Neuronal stem cell (in vitro differentiated cells): ENCODE measurements around the gene UBE4B.

ENCODE experiments used
- DNase-seq: peaks from one replicate; pipeline ENCODE4 v3.0.0-alpha.2; 2013; ENCODE audit warnings: low spot score
- H2AFZ ChIP-seq: one replicate; pipeline ENCODE4 v1.6.1; 2013; ENCODE audit warnings: mild to moderate bottlenecking, low read length, inconsistent platforms
- H2AK5ac ChIP-seq: 2 replicates; pipeline ENCODE4 v1.6.1; 2013; ENCODE audit warnings: low read depth, mild to moderate bottlenecking, inconsistent platforms, low read length, moderate library complexity, mixed read lengths
- H2BK120ac ChIP-seq: 2 replicates; pipeline ENCODE4 v1.6.1; 2013; ENCODE audit warnings: low read depth, mild to moderate bottlenecking, inconsistent platforms, low read length, moderate library complexity, mixed read lengths
- H2BK12ac ChIP-seq: one replicate; pipeline ENCODE4 v1.6.1; 2013; ENCODE audit warnings: low read length, inconsistent platforms
- H2BK15ac ChIP-seq: 2 replicates; pipeline ENCODE4 v1.6.1; 2013; ENCODE audit warnings: mild to moderate bottlenecking, low read length, inconsistent platforms, mixed read lengths
- H2BK5ac ChIP-seq: one replicate; pipeline ENCODE4 v1.6.1; 2013; ENCODE audit warnings: inconsistent platforms, mild to moderate bottlenecking, low read length, moderate library complexity
- H3K14ac ChIP-seq: one replicate; pipeline ENCODE4 v1.6.1; 2013; ENCODE audit warnings: low read length, inconsistent platforms
- H3K18ac ChIP-seq: 2 replicates; pipeline ENCODE4 v1.6.1; 2013; ENCODE audit warnings: low read length, inconsistent platforms
- H3K23ac ChIP-seq: 2 replicates; pipeline ENCODE4 v1.6.1; 2013; ENCODE audit warnings: low read depth, mild to moderate bottlenecking, mixed read lengths, low read length, inconsistent platforms; ENCODE audit not compliant: poor library complexity
- H3K27ac ChIP-seq: replicated peaks from 3 replicates; pipeline ENCODE4 v1.5.1; 2013; ENCODE audit warnings: low read length, inconsistent platforms
- H3K27me3 ChIP-seq, 3 experiments: 2 replicates each; pipeline ENCODE4 v1.6.1; 2013; ENCODE audit warnings: low read length in 3 of 3, mild to moderate bottlenecking in 2 of 3, inconsistent platforms in 1 of 3, low read depth in 1 of 3, mixed read lengths in 1 of 3, moderate library complexity in 1 of 3; ENCODE audit not compliant: control insufficient read depth in 3 of 3, insufficient read depth in 3 of 3
- H3K36me3 ChIP-seq, 2 donors: replicated peaks in 1 of 2; 2 replicates each; pipeline ENCODE4 v1.6.1; 2013; ENCODE audit warnings: low read length in 2 of 2; ENCODE audit not compliant: control insufficient read depth in 2 of 2, insufficient read depth in 2 of 2
- H3K4ac ChIP-seq: 2 replicates; pipeline ENCODE4 v1.6.1; 2013; ENCODE audit warnings: inconsistent platforms, mild to moderate bottlenecking, low read length, moderate library complexity
- H3K4me1 ChIP-seq, 2 donors: 1 replicate in 1 of 2; 2 replicates in 1 of 2; pipeline ENCODE4 v1.6.1; 2013; ENCODE audit warnings: low read length in 2 of 2, low read depth in 1 of 2; ENCODE audit not compliant: control insufficient read depth in 2 of 2, insufficient read depth in 1 of 2
- H3K4me2 ChIP-seq: one replicate; pipeline ENCODE4 v1.6.1; 2013; ENCODE audit warnings: mild to moderate bottlenecking, low read length, inconsistent platforms; ENCODE audit not compliant: insufficient read depth, poor library complexity, severe bottlenecking
- H3K4me3 ChIP-seq, 2 donors: 2 replicates each; pipeline ENCODE4 v1.5.1; 2013; ENCODE audit warnings: low read length in 2 of 2, mild to moderate bottlenecking in 2 of 2, inconsistent platforms in 1 of 2, moderate library complexity in 1 of 2
- H3K79me1 ChIP-seq: one replicate; pipeline ENCODE4 v1.6.1; 2013; ENCODE audit warnings: low read depth, mild to moderate bottlenecking, inconsistent platforms, low read length, moderate library complexity
- H3K9ac ChIP-seq: one replicate; pipeline ENCODE4 v1.6.1; 2013; ENCODE audit warnings: mild to moderate bottlenecking, low read depth, low read length, inconsistent platforms; ENCODE audit not compliant: poor library complexity
- H3K9me3 ChIP-seq, 2 donors: replicated peaks in 1 of 2; 2 replicates each; pipeline versions ENCODE3 to v1.6.1; 2013; ENCODE audit warnings: low read length in 2 of 2, mild to moderate bottlenecking in 2 of 2, inconsistent platforms in 1 of 2, low read depth in 1 of 2, mixed read lengths in 1 of 2, moderate library complexity in 1 of 2; ENCODE audit not compliant: control insufficient read depth in 2 of 2, insufficient read depth in 1 of 2
- H4K8ac ChIP-seq: one replicate; pipeline ENCODE4 v1.6.1; 2013; ENCODE audit warnings: low read depth, mild to moderate bottlenecking, inconsistent platforms, low read length, moderate library complexity
- H4K91ac ChIP-seq: one replicate; pipeline ENCODE4 v1.6.1; 2013; ENCODE audit warnings: low read length, low read depth, mild to moderate bottlenecking, inconsistent platforms; ENCODE audit not compliant: poor library complexity
- WGBS, 2 donors: extraction: QIAGEN DNeasy Blood & Tissue Kit; methylation state at CpG; one replicate each; pipeline ENCODE4 v1.1.7; 2013; ENCODE audit warnings: missing lambda C conversion rate in 2 of 2, mixed read lengths in 1 of 2; ENCODE audit not compliant: insufficient read length in 2 of 2, insufficient replicate concordance in 1 of 2; ENCODE audit errors: extremely low coverage in 2 of 2; 5-methylcytosine and 5-hydroxymethylcytosine counted together

UBE4B gene

GRCh38 chr1:10074059-10074851, 41.5 kb downstream of the UBE4B start:
- Histone ChIP-seq H3K79me1 (peaks cover 2% of the 10 kb centered on the region), H3K14ac (no peak overlapping the region), H3K4me3 (no peak overlapping the region), H3K4ac (no peak overlapping the region), H2BK12ac (no peak overlapping the region), H3K9ac (no peak overlapping the region), H3K23ac (no peak overlapping the region), H2BK5ac (no peak overlapping the region), H3K9me3 (no peaks in the 10 kb centered on the region), H3K27me3 (no peaks in the 10 kb centered on the region), H3K27ac (no peak overlapping the region), H4K91ac (no peak overlapping the region), H3K4me2 (no peak overlapping the region), H2BK120ac (no peak overlapping the region), H2AFZ (no peak overlapping the region), H3K18ac (no peak overlapping the region), H2AK5ac (no peak overlapping the region), H3K4me1 (peaks cover 0 to 2% of the 10 kb centered on the region in 2 donors), H3K36me3 (peaks cover 0 to 23% of the 10 kb centered on the region in 2 donors), H4K8ac (no peak overlapping the region), H2BK15ac (no peak overlapping the region)
- DNase-seq: no peak
- no CpG with 5 or more reads among the region's 5 CpGs for WGBS, 2 donors

DNA sequence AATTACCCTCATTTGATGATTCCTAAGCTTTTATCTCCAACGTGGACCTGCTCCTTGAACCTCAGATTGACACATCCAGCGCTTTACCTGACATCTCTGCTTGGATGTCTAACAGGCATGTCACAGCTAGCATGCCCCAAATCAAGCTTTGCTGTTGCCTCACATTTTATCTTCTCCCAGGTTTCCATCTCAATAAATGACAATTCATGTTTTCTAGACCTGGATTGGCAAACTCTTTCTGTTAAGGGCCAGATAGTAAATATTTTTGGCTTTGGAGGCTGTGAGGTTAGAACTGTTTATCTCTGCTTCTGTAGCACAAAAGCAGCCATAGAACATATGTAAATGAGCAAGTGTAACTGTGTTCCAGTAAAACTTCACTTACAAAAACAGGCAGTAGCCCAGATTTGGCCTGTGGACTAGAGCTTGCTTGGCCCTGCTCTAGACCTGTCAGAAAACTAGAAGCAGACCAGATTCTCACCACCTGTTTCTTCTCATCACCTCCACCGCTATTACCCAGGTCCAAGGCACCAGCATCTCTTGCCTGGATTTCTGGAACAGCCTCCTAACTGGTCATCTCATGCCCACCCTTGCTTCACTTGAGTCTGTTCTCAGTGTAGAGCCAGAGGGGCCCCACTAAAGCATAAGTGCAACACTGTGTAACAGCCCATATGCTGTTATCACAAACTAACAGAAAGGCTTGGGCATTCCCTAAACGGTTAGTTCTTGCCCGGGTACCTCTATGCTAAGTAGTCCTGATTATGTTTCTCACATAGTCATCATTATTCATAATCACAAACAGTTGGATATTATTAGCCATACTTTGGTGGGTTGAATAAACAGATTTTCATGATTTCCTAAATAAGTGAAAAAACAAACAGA, 42.3 kb downstream of the UBE4B start:
- H3K4me2 ChIP-seq: no peak overlapping the region
- H3K4ac ChIP-seq: no peak overlapping the region
- peaks cover 0 to 2% of the 10 kb centered on the region in 2 donors for H3K4me1 ChIP-seq
- no peak overlapping the region for H3K4me3 ChIP-seq
- H3K36me3 ChIP-seq: peaks cover 0 to 23% of the 10 kb centered on the region in 2 donors
- DNase-seq: no peak
- no peak overlapping the region for H4K91ac ChIP-seq
- no peak overlapping the region for H2BK5ac ChIP-seq
- WGBS, 2 donors: no CpG with 5 or more reads among the region's 5 CpGs
- H4K8ac ChIP-seq: no peak overlapping the region
- H3K27ac ChIP-seq: no peak overlapping the region
- H3K23ac ChIP-seq: no peak overlapping the region
- no peak overlapping the region for H3K14ac ChIP-seq
- H2BK120ac ChIP-seq: no peak overlapping the region
- H2BK12ac ChIP-seq: no peak overlapping the region
- H3K9me3 ChIP-seq: no peaks in the 10 kb centered on the region
- H3K79me1 ChIP-seq: peaks cover 2% of the 10 kb centered on the region
- no peak overlapping the region for H2AFZ ChIP-seq
- no peak overlapping the region for H3K9ac ChIP-seq
- no peaks in the 10 kb centered on the region for H3K27me3 ChIP-seq
- no peak overlapping the region for H2AK5ac ChIP-seq
- no peak overlapping the region for H2BK15ac ChIP-seq
- H3K18ac ChIP-seq: no peak overlapping the region

GRCh38 chr1:10075732-10076131, 43.0 kb downstream of the UBE4B start:
- no peak overlapping the region for H3K23ac ChIP-seq
- H4K91ac ChIP-seq: no peak overlapping the region
- peaks cover 2% of the 10 kb centered on the region for H3K79me1 ChIP-seq
- H2BK120ac ChIP-seq: no peak overlapping the region
- H3K27ac ChIP-seq: no peak overlapping the region
- no peak overlapping the region for H3K4me2 ChIP-seq
- no peak overlapping the region for H2BK15ac ChIP-seq
- no peak overlapping the region for H4K8ac ChIP-seq
- H3K4ac ChIP-seq: no peak overlapping the region
- no peak overlapping the region for H3K18ac ChIP-seq
- H3K9ac ChIP-seq: no peak overlapping the region
- no peaks in the 10 kb centered on the region for H3K27me3 ChIP-seq
- H2BK12ac ChIP-seq: no peak overlapping the region
- H3K9me3 ChIP-seq: no peaks in the 10 kb centered on the region
- no peak overlapping the region for H2AK5ac ChIP-seq
- H3K36me3 ChIP-seq: peaks cover 0 to 27% of the 10 kb centered on the region in 2 donors
- no peak overlapping the region for H3K14ac ChIP-seq
- no peak overlapping the region for H2AFZ ChIP-seq
- no peak overlapping the region for H3K4me3 ChIP-seq
- no peak for DNase-seq
- no CpG with 5 or more reads among the region's 9 CpGs for WGBS, 2 donors
- H3K4me1 ChIP-seq: peaks cover 0 to 2% of the 10 kb centered on the region in 2 donors
- no peak overlapping the region for H2BK5ac ChIP-seq

- Histone ChIP-seq H3K79me1 (peaks cover 2% of the 10 kb centered on the region), H3K4me1 (peaks cover 0 to 2% of the 10 kb centered on the region in 2 donors), H3K4ac (no peak overlapping the region), H2AFZ (no peak overlapping the region), H3K36me3 (peaks cover 0 to 29% of the 10 kb centered on the region in 2 donors), H2BK120ac (no peak overlapping the region), H3K4me2 (no peak overlapping the region), H2BK12ac (no peak overlapping the region), H3K23ac (no peak overlapping the region), H3K4me3 (no peak overlapping the region), H3K27me3 (no peaks in the 10 kb centered on the region), H2BK15ac (no peak overlapping the region), H3K27ac (no peak overlapping the region), H3K14ac (no peak overlapping the region), H3K18ac (no peak overlapping the region), H4K91ac (no peak overlapping the region), H4K8ac (no peak overlapping the region), H2BK5ac (no peak overlapping the region), H2AK5ac (no peak overlapping the region), H3K9ac (no peak overlapping the region), H3K9me3 (no peaks in the 10 kb centered on the region)
- no CpG with 5 or more reads among the region's 4 CpGs for WGBS, 2 donors
- no peak for DNase-seq
Measured at GRCh38 chr1:10078494-10078893, 45.7 kb downstream of the UBE4B start.
